ENCODE measurements around the gene KIF5C.

The KIF5C gene

DNA sequence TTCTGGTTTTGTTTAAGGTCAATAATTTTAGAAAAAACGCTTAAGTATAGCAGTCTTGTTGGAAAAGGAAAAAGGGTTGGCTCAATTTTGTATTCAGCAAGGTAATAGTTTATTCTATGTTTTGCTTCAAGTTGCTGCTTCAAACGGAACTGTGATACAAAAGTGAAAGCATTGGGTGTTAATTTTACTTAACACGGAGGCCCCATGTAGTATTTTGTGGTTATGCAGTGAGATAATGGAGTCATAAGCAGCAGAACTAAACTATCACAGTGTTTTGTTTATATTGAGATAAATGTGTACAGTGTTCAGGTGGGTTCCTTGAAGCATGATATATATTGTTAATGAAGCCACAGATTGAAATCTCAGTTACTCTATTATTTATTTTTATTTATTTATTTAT, 96.5 kb downstream of the KIF5C start:
- Histone ChIP-seq H3K36me3 (ENCODE audit: low read depth) (no peaks in the 10 kb centered on the region), H3K27ac (ENCODE audit: poor library complexity, severe bottlenecking) (no peak overlapping the region), H3K27me3 (ENCODE audit: insufficient read depth, poor library complexity, severe bottlenecking) (no peaks in the 10 kb centered on the region), H3K4me1 (ENCODE audit: insufficient read depth, poor library complexity, severe bottlenecking) (no peaks in the 10 kb centered on the region), H3K9me3 (ENCODE audit: severe bottlenecking) (no peaks in the 10 kb centered on the region), H3K4me3 (ENCODE audit: severe bottlenecking) (no peak overlapping the region)
- no peak for ATAC-seq (ENCODE audit: low read depth)
- TF ChIP-seq, protein P1, sequence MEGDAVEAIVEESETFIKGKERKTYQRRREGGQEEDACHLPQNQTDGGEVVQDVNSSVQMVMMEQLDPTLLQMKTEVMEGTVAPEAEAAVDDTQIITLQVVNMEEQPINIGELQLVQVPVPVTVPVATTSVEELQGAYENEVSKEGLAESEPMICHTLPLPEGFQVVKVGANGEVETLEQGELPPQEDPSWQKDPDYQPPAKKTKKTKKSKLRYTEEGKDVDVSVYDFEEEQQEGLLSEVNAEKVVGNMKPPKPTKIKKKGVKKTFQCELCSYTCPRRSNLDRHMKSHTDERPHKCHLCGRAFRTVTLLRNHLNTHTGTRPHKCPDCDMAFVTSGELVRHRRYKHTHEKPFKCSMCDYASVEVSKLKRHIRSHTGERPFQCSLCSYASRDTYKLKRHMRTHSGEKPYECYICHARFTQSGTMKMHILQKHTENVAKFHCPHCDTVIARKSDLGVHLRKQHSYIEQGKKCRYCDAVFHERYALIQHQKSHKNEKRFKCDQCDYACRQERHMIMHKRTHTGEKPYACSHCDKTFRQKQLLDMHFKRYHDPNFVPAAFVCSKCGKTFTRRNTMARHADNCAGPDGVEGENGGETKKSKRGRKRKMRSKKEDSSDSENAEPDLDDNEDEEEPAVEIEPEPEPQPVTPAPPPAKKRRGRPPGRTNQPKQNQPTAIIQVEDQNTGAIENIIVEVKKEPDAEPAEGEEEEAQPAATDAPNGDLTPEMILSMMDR (IDR thresholded peaks at IDR 0.05; ENCODE audit: poor library complexity, severe bottlenecking), result no peak
- DNase-seq (ENCODE audit: low spot score), result no peak

GRCh38 chr2:148974095-148974494, 99.1 kb downstream of the KIF5C start:
- TF ChIP-seq, protein P1 (IDR thresholded peaks at IDR 0.05; ENCODE audit: poor library complexity, severe bottlenecking), result no peak
- no peak overlapping the region for H3K4me3 ChIP-seq (ENCODE audit: severe bottlenecking)
- no peak overlapping the region for H3K27ac ChIP-seq (ENCODE audit: poor library complexity, severe bottlenecking)
- no peaks in the 10 kb centered on the region for H3K4me1 ChIP-seq (ENCODE audit: insufficient read depth, poor library complexity, severe bottlenecking)
- ATAC-seq (ENCODE audit: low read depth) (no peak), DNase-seq (ENCODE audit: low spot score) (no peak)
- no peaks in the 10 kb centered on the region for H3K36me3 ChIP-seq (ENCODE audit: low read depth)
- H3K9me3 ChIP-seq (ENCODE audit: severe bottlenecking), result no peaks in the 10 kb centered on the region
- no peaks in the 10 kb centered on the region for H3K27me3 ChIP-seq (ENCODE audit: insufficient read depth, poor library complexity, severe bottlenecking)

GRCh38 chr2:148978026-148978685, 103.1 kb downstream of the KIF5C start:
- DNase-seq (ENCODE audit: low spot score), result no peak
- Histone ChIP-seq H3K36me3 (ENCODE audit: low read depth) (no peaks in the 10 kb centered on the region), H3K4me1 (ENCODE audit: insufficient read depth, poor library complexity, severe bottlenecking) (no peaks in the 10 kb centered on the region), H3K27ac (ENCODE audit: poor library complexity, severe bottlenecking) (no peak overlapping the region), H3K4me3 (ENCODE audit: severe bottlenecking) (no peak overlapping the region), H3K27me3 (ENCODE audit: insufficient read depth, poor library complexity, severe bottlenecking) (no peaks in the 10 kb centered on the region), H3K9me3 (ENCODE audit: severe bottlenecking) (no peaks in the 10 kb centered on the region)
- no peak for ATAC-seq (ENCODE audit: low read depth)
- TF ChIP-seq, protein P1 (IDR thresholded peaks at IDR 0.05; ENCODE audit: poor library complexity, severe bottlenecking), result no peak

DNA sequence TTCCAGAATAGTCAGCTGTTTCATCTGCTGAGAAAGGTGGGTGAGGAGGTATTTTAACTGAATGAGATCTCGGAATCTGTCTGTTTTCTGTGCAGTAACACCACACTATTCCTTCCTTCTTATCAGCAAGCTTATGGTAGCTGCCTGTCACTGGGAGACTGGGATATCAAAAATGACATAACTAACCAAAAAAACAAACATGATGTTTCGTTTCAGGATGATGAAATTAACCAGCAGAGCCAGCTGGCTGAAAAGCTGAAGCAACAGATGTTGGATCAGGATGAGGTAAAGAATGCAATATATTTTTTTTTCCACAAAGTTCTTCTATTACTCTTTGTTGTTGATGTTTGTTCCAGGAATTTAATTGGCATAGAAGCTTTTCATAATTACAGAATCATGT, 103.7 kb downstream of the KIF5C start:
- no peak for DNase-seq (ENCODE audit: low spot score)
- no peaks in the 10 kb centered on the region for H3K9me3 ChIP-seq (ENCODE audit: severe bottlenecking)
- no peak overlapping the region for H3K4me3 ChIP-seq (ENCODE audit: severe bottlenecking)
- H3K36me3 ChIP-seq (ENCODE audit: low read depth), result no peaks in the 10 kb centered on the region
- ATAC-seq (ENCODE audit: low read depth), result no peak
- no peaks in the 10 kb centered on the region for H3K27me3 ChIP-seq (ENCODE audit: insufficient read depth, poor library complexity, severe bottlenecking)
- TF ChIP-seq, protein P1 (IDR thresholded peaks at IDR 0.05; ENCODE audit: poor library complexity, severe bottlenecking), result no peak
- no peaks in the 10 kb centered on the region for H3K4me1 ChIP-seq (ENCODE audit: insufficient read depth, poor library complexity, severe bottlenecking)
- H3K27ac ChIP-seq (ENCODE audit: poor library complexity, severe bottlenecking), result no peak overlapping the region

GRCh38 chr2:148979164-148979918, 104.3 kb downstream of the KIF5C start:
- ATAC-seq (ENCODE audit: low read depth), result no peak
- TF ChIP-seq, protein P1 (IDR thresholded peaks at IDR 0.05; ENCODE audit: poor library complexity, severe bottlenecking), result no peak
- no peaks in the 10 kb centered on the region for H3K9me3 ChIP-seq (ENCODE audit: severe bottlenecking)
- H3K27me3 ChIP-seq (ENCODE audit: insufficient read depth, poor library complexity, severe bottlenecking), result no peaks in the 10 kb centered on the region
- no peak overlapping the region for H3K27ac ChIP-seq (ENCODE audit: poor library complexity, severe bottlenecking)
- H3K4me1 ChIP-seq (ENCODE audit: insufficient read depth, poor library complexity, severe bottlenecking), result no peaks in the 10 kb centered on the region
- no peak overlapping the region for H3K4me3 ChIP-seq (ENCODE audit: severe bottlenecking)
- no peaks in the 10 kb centered on the region for H3K36me3 ChIP-seq (ENCODE audit: low read depth)
- no peak for DNase-seq (ENCODE audit: low spot score)

All from RWPE2 (cell line).